ENCODE results near the gene DENND1A.

DENND1A gene

GRCh38 chr9:123523001-123523400 is 406.9 kb downstream of the DENND1A start:
- no peak for DNase-seq

DNA sequence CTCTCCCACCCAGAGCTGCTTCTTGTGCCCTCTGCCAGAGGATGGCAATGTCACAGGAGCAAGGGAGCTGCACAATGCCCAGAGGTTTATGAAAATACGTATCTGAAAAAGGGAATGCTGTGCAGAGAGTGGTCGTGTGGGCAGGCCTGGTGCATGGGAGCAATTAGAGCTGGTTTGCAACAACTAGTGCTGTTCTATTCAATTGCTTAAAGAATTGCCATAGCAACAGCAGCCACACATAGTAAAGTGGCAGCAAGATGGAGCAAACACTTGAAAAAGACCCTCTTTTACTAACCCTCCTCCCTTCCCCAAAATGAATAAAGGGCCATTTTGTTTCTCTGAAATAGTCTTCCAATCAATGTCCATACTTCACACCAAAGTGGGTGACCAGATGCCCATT is 407.7 kb downstream of the DENND1A start:
- no peak for DNase-seq

GRCh38 chr9:123518338-123518737 is 411.6 kb downstream of the DENND1A start:
- DNase-seq: no peak

DNA sequence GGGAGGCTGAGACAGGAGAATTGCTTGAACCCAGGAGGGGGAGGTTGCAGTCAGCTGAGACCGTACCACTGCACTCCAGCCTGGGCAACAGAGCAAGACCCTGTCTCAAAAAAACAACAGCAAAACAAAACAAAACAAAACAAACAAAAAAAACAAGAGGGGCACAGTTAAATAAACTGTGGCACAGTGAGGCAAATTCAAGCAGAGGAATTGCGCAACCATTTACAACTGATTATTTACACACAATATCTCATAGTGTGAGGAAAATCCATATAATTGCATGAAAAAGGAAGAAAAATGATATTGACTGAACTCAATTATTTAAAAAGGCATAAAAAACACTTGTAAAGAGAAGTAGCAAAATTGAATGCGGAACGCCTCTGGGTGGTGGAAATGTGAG is 412.4 kb downstream of the DENND1A start:
- no peak for DNase-seq

DNA sequence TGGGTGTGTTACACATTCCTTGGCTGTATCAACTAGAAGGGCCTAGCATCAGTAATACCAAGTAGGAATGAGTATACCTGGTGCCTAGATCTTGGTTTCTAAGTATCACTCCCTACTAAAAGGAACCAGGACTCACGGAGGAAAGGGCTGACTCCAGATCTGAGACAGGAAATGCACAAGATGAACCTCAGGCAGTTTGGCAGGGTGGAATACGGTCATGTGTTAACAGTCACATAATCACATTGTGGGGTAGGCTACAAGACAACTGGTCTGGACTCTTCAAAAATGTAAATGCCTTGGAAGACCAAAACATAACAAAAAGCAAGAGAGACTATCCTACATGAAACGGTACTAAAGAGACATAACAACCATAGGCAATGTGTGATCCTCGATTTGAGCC is 415.2 kb downstream of the DENND1A start:
- DNase-seq: no peak

GRCh38 chr9:123513554-123513953 is 416.4 kb downstream of the DENND1A start:
- no peak for DNase-seq

DNA sequence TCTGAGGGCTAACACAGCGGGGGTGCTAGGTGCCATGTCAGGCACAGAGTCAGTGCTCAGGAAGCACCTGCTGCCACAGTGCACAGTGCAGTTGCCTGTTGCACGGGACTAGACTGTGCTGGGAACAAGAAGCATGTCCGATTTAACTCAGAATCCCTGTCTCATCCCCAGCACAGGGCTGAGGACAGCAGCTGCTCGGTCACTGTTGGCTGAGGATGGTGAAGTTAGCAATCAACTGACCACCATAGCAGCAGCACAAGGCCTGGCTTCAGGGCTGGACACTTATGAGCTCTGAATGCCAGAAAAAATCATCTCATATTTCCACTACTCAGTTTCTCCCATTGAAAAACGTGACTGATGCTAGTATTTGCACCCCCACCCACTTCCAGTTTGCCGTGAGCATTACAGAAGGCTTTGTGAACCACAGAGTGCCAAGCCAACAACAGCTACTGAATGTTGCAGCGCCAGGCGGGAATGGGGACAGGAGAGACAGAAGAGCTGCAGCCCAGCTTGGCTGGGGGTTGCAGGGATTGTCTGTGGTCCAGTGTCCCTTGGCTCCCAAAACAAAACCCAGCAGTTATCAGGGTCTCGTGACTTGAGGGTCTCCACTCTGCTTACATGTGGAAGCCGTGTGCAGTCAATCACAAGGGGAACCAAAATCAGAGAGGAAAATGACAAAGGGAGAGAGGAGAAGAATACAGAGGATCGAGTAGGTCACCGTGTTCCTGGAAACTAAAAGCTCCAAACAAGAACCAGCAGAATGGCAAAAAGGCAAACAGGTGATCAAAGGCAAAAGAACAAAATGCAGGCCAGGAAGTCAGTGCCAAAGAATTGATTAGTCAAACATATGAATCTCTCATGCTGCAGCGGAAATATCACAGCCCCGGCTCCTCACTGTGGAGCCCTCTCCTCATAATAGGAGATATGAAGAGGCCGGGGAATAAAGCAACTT is 418.3 kb downstream of the DENND1A start:
- no peak for DNase-seq

DNA sequence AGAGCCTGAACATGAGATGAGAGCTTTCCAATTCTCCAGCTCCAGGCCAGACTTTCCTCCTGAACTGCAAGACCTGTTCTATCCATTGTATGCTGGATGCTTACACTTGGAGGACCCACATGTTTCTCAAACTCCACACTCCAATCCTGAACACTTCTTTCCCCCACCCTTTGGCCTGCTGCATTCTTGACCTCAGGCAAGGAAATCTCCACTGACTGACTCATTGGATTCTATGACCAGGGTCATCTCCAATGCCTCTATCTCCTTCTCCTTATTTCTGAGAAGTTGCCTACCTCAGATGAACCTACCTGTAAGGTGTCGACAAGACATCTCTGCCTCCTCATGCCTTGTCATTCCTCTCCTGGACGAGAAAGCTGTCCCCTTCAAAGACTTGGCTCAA is 420.3 kb downstream of the DENND1A start:
- no peak for DNase-seq

DNA sequence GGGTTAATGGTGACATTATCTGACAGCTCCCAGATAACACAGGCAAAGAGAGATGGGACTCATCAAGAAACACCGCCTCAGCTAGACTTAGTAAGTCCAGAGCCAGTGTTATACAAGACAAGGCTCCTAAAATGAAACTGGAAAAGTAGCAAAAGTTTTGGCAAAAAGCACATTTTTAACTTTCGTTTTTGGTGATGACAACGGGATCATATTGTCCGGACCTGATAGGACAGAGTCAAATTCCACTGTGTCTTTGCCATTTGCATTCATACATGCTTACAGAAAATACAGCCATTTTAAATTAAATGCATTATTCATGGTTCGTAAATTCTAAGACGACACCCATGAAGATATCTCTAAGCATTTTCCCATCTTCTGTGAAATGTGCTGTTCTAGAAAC is 421.9 kb downstream of the DENND1A start:
- DNase-seq: no peak

DNA sequence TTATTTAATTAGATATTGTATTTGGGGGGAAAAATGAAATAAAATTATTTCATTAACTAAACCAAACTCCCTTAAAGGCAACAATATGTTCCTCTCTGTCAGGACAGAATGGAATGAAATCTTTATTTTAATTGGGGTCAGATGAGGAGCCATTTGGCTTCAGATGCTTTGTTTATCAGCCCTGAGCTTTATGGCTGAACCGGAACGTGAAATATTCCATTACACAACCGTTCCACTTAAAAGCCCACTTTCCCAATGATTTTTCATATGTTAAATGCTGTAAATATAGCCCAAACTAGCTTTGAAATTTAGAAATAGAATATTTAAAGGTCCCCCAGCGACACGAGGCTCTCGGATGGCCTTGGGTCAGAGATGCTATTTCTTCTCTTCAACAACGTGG is 424.4 kb downstream of the DENND1A start:
- no peak for DNase-seq

DNA sequence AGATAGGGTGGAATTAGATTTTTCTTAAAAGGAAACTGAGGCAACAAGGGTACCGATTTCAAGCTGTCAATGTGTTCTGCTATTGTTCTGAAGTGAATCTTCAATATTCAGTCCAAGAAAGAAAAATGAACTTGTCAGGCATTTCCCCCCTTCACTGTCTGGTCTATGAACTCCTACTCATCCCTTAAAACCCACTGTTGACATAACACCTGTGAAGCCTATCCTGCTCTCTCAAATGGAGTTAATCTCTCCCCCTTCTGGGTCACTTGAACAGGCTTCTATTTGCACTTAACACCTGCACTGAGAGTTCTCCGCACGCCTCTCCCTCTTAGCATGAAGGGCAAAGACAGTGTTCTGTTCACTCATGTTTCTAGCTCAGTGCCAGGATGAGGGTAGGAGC is 429.6 kb downstream of the DENND1A start:
- no peak for DNase-seq

GRCh38 chr9:123497830-123498229 is 432.1 kb downstream of the DENND1A start:
- DNase-seq: no peak

DNA sequence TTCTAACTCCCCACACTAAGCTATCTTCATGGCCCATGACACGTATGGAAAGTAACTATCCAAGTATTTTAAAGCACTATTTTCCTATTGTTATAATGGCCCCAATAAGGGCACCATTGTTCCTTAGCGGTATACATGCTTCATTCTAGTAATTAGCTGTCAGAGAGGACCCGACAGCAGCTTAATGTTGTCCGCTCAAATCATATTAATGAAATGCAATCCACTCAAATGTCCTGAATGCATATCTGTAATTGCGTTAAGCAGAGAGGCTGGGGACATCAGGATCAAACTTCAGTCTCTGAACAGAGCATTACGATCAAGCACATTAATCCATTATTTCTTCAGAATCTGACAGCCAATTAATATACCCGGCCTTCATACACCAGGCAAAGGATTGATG is 434.2 kb downstream of the DENND1A start:
- no peak for DNase-seq

DNA sequence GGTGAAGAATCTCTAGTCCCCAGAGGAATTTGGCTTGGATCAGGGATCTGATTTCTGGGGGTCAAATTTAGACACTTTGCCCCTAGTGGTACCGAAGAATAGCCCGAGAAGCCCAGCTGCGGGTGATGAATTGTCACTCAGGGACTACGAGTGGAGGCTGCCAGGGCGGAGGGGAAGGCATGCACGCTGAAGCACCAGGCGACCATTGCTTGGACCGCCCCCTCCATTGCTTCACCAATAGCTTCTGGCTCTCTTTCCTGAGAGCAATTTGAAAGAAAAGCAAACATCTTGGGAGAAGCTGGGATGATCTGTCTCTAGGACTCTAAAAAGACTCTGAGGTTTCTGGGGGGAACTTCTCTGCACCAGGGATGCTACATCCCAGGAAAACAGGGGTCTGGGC is 436.3 kb downstream of the DENND1A start:
- DNase-seq: no peak

DNA sequence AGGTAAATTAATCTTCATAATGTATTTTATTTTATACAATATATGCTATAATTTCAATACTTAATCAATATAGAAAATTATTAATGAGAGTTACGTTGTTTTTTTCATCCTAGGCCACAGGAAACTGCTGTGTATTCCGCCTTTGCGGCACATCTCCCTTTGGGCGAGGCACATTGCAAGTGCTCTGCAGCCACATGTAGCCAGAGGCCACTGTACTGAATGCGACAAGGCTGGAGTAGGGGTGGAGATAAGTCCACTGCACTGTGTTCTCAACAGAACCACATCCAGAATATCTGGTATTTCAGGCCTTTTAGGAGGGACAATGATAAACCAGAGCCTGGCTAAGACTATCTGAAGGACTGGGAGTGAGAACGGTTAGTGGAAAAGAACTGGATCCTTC is 439.2 kb downstream of the DENND1A start:
- no peak for DNase-seq

GRCh38 chr9:123488722-123489321 is 441.1 kb downstream of the DENND1A start:
- no peak for DNase-seq

GRCh38 chr9:123487944-123488548 is 441.9 kb downstream of the DENND1A start:
- DNase-seq: no peak

DNA sequence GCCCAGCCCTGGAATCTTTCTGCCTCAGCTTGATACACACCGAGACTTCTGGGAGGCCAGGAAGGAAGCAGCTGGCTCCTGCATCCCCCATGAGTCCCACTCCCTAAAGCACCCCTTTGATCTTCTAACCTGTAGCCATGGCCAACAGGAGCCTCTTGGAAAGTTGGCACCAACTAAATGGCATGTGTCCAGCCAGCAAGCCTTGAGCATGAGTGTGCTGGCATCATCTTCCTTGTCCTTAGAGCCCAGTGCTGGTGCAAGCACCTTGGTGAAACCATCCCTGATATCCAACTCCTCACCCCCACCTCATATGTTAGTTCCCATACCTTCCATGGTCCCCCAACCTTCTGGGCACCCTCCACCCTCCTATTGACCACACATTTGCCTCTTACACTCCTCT is 443.5 kb downstream of the DENND1A start:
- DNase-seq: no peak

- DNase-seq: no peak
These were observed 444.7 kb downstream of the DENND1A start for GRCh38 chr9:123485216-123485615.

- no peak for DNase-seq
These were observed 445.8 kb downstream of the DENND1A start for GRCh38 chr9:123484130-123484529.

GRCh38 chr9:123483191-123483803 is 446.6 kb downstream of the DENND1A start:
- no peak for DNase-seq

GRCh38 chr9:123482295-123482968 is 447.5 kb downstream of the DENND1A start:
- DNase-seq: no peak
